GM13976 (cell line): ENCODE results near the gene MMP15.

Experiments used
- DNase-seq: peaks from one replicate; pipeline ENCODE4 v3.0.0; 2012; ENCODE audit warnings: low spot score
- CTCF ChIP-seq: IDR thresholded peaks from 2 replicates; pipeline ENCODE4 v1.5.1; 2012; ENCODE audit warnings: borderline replicate concordance, mild to moderate bottlenecking; ENCODE audit not compliant: insufficient read depth; ENCODE audit errors: extremely low read depth, missing control alignments, control extremely low read depth
- in situ Hi-C: fragments of 300-500 bp; cut with MboI; formaldehyde crosslinking; loops from one replicate; pipeline ENCODE4 v1.12.0; 2022; ENCODE audit warnings: low sequenced_read_pairs, mixed read lengths, inconsistent platforms; ENCODE audit not compliant: unreplicated experiment

Gene MMP15

GRCh38 chr16:57991551-57992059 is 33.9 kb upstream of the MMP15 start:
- no peak for DNase-seq
- TF ChIP-seq CTCF = no peak
- in situ Hi-C loops = no loop called here

- in situ Hi-C loops = no loop called here
- no peak for DNase-seq
- TF ChIP-seq CTCF = no peak
Observed at GRCh38 chr16:57992084-57992483, 33.5 kb upstream of the MMP15 start.

GRCh38 chr16:57993438-57993837 is 32.1 kb upstream of the MMP15 start:
- no peak for TF ChIP-seq CTCF
- DNase-seq = no peak
- in situ Hi-C loops = no loop called here

- no peak for DNase-seq
- TF ChIP-seq CTCF = no peak
- in situ Hi-C loops = no loop called here
Observed at GRCh38 chr16:57993897-57994296, 31.7 kb upstream of the MMP15 start.

GRCh38 chr16:57994361-57994760 is 31.2 kb upstream of the MMP15 start:
- DNase-seq = no peak
- no peak for TF ChIP-seq CTCF
- in situ Hi-C loops = no loop called here

- in situ Hi-C loops = no loop called here
- peak; percentile 21 for TF ChIP-seq CTCF
- peak; percentile 66 for DNase-seq
Observed at GRCh38 chr16:57994778-57995177, 30.8 kb upstream of the MMP15 start.
